Ishikawa (cell line): ENCODE data around the gene CREB3L2.

Experiments
- CEBPB ChIP-seq: IDR thresholded peaks from 2 replicates; pipeline ENCODE4 v1.6.1; 2012
- CREB1 ChIP-seq: IDR thresholded peaks from 2 replicates; pipeline ENCODE4 v1.6.1; 2012; ENCODE audit warnings: low read depth
- EGR1 ChIP-seq: IDR thresholded peaks from 2 replicates; pipeline ENCODE4 v1.6.1; 2012
- EP300 ChIP-seq: IDR thresholded peaks from 2 replicates; pipeline ENCODE4 v1.6.1; 2012; ENCODE audit warnings: borderline replicate concordance
- FOXM1 ChIP-seq: IDR thresholded peaks from 2 replicates; pipeline ENCODE4 v1.6.1; 2012; ENCODE audit warnings: low read depth, borderline replicate concordance
- MAX ChIP-seq: IDR thresholded peaks from 2 replicates; pipeline ENCODE4 v1.6.1; 2012
- NFIC ChIP-seq: IDR thresholded peaks from 2 replicates; pipeline ENCODE4 v1.6.1; 2012
- RAD21 ChIP-seq: IDR thresholded peaks from 2 replicates; pipeline ENCODE4 v1.6.1; 2012; ENCODE audit warnings: low read depth
- REST ChIP-seq: IDR thresholded peaks from 2 replicates; pipeline ENCODE4 v1.6.1; 2012; ENCODE audit warnings: low read depth, mild to moderate bottlenecking
- TAF1 ChIP-seq: IDR thresholded peaks from 2 replicates; pipeline ENCODE4 v1.6.1; 2012; ENCODE audit warnings: low read depth, mild to moderate bottlenecking
- TCF12 ChIP-seq: IDR thresholded peaks from 2 replicates; pipeline ENCODE4 v1.6.1; 2012; ENCODE audit warnings: low read depth
- TEAD4 ChIP-seq: IDR thresholded peaks from 2 replicates; pipeline ENCODE4 v1.6.1; 2012
- USF1 ChIP-seq: IDR thresholded peaks from 2 replicates; pipeline ENCODE4 v1.6.1; 2012
- YY1 ChIP-seq: IDR thresholded peaks from 2 replicates; pipeline ENCODE4 v1.6.1; 2012; ENCODE audit warnings: low read depth
- ZBTB7A ChIP-seq: IDR thresholded peaks from 2 replicates; pipeline ENCODE4 v1.6.1; 2012; ENCODE audit warnings: low read depth

Gene CREB3L2

GRCh38 chr7:137836541-137836940 is 165.3 kb downstream of the CREB3L2 start:
- TF ChIP-seq FOXM1 (no peak), EP300 (no peak), EGR1 (no peak), TCF12 (no peak), TAF1 (no peak), USF1 (no peak), NFIC (no peak), MAX (no peak), CEBPB (no peak), RAD21 (no peak), TEAD4 (no peak), CREB1 (no peak), ZBTB7A (no peak), REST (no peak), YY1 (no peak)

- TF ChIP-seq CREB1 (no peak), FOXM1 (no peak), TCF12 (no peak), NFIC (no peak), ZBTB7A (no peak), TEAD4 (no peak), MAX (no peak)
These were observed 165.8 kb downstream of the CREB3L2 start for GRCh38 chr7:137836113-137836509.

GRCh38 chr7:137835486-137836112 is 166.3 kb downstream of the CREB3L2 start:
- TF ChIP-seq TAF1, result no peak
- TF ChIP-seq EP300, result no peak
- TF ChIP-seq MAX, result no peak
- no peak for TF ChIP-seq CEBPB
- TF ChIP-seq TCF12, result no peak
- TF ChIP-seq RAD21, result no peak
- TF ChIP-seq CREB1, result no peak
- TF ChIP-seq ZBTB7A, result no peak
- TF ChIP-seq NFIC, result no peak
- no peak for TF ChIP-seq REST

GRCh38 chr7:137834552-137834951 is 167.3 kb downstream of the CREB3L2 start:
- no peak for TF ChIP-seq CREB1
- no peak for TF ChIP-seq FOXM1
- TF ChIP-seq REST, result no peak
- TF ChIP-seq ZBTB7A, result no peak
- no peak for TF ChIP-seq RAD21
- TF ChIP-seq EGR1, result no peak
- no peak for TF ChIP-seq YY1
- TF ChIP-seq CEBPB, result no peak
- TF ChIP-seq TEAD4, result no peak
- no peak for TF ChIP-seq TCF12
- TF ChIP-seq NFIC, result no peak
- TF ChIP-seq MAX, result no peak
- no peak for TF ChIP-seq USF1
- TF ChIP-seq TAF1, result no peak
- TF ChIP-seq EP300, result no peak
